Measurements from ENCODE around the gene MSLN. TPM values are rescaled to one million over a fixed set of nuclear protein-coding genes. Genes with fewer than 3 reads are reported as not detected.
A peak's percentile ranks its signal among the peaks of the same experiment; 100 is the strongest.

MSLN gene
- polyA plus RNA-seq, 2 of the 4 experiments (the other 2 are of a cell fraction): 2.4 to 3.6 TPM

- TF ChIP-seq POLR2A (IDR thresholded peaks at IDR 0.05; ENCODE audit: low read length) (peak; percentile 85), KDM5A (IDR thresholded peaks at IDR 0.05) (peak; percentile 79), FOXS1 (CRISPR knock-in tag; IDR thresholded peaks at IDR 0.05) (no peak), FOSL2 (IDR thresholded peaks at IDR 0.05) (no peak), FOSL2 (CRISPR knock-in tag; IDR thresholded peaks at IDR 0.05) (no peak), RFX5 (IDR thresholded peaks at IDR 0.05) (no peak), NFE2L2 (conservative IDR thresholded peaks at IDR 0.05; ENCODE audit: low read length) (no peak), GATA3 (IDR thresholded peaks at IDR 0.05; ENCODE audit: borderline replicate concordance) (peak; percentile 47), TP53 (CRISPR knock-in tag; IDR thresholded peaks at IDR 0.05) (no peak)
Measured at GRCh38 chr16:720990-721764, 39.4 kb upstream of the MSLN start, which contains the start of gene ANTKMT (continued).

- Histone ChIP-seq H3K27ac (peak overlapping the region; percentile 98 to 99), H3K4me2 (peak overlapping the region; percentile 94), H3K4me3 (peak overlapping the region; percentile 93), H3K9me3 (no peaks in the 10 kb centered on the region), H3K4me1 (peaks cover 47% of the 10 kb centered on the region)
- CTCF ChIA-PET: interaction anchor here (0.6 to 28.0 kb wide), 6 partner anchors 8 to 64 kb away, joined by 3 to 656 read pairs (median 16); partner anchors contain the start of genes ANTKMT, CCDC78, CIAO3 and FBXL16
- TF ChIP-seq RNF2 (IDR thresholded peaks at IDR 0.05; ENCODE audit: borderline replicate concordance, low read depth) (no peak), EHF (CRISPR knock-in tag; IDR thresholded peaks at IDR 0.05) (no peak), EP300 (IDR thresholded peaks at IDR 0.05) (no peak), CBX8 (IDR thresholded peaks at IDR 0.05) (no peak), HDAC2 (IDR thresholded peaks at IDR 0.05) (no peak), HOXB5 (CRISPR knock-in tag; IDR thresholded peaks at IDR 0.05) (no peak), HMGXB4 (CRISPR knock-in tag; IDR thresholded peaks at IDR 0.05; ENCODE audit: borderline replicate concordance) (no peak), BHLHE40 (IDR thresholded peaks at IDR 0.05; ENCODE audit: low read depth, low read length) (no peak), ZFP36 (IDR thresholded peaks at IDR 0.05; ENCODE audit: borderline replicate concordance, partially characterized antibody) (no peak), PHF8 (IDR thresholded peaks at IDR 0.05; ENCODE audit: borderline replicate concordance, low read depth) (no peak), KDM1A (IDR thresholded peaks at IDR 0.05; ENCODE audit: low read depth) (no peak), JUN (IDR thresholded peaks at IDR 0.05) (no peak)
- 91% methylated on average over 29 of the region's 51 CpGs for WGBS (ENCODE audit: missing lambda C conversion rate)
- ATAC-seq (no peak), DNase-seq (ENCODE audit: low read depth in 1 of 2, low spot score in 1 of 2) (no peak), FAIRE-seq (no peak)
- POLR2A ChIA-PET: interaction anchor here (0.6 to 2.6 kb wide), 10 partner anchors 9 to 66 kb away, joined by 3 to 33 read pairs (median 6); partner anchors contain the start of genes CHTF18, RPUSD1, STUB1 and WDR24
Measured at GRCh38 chr16:721765-722540, 38.6 kb upstream of the MSLN start.

GRCh38 chr16:722835-723633 is 37.5 kb upstream of the MSLN start:
- CTCF ChIA-PET: interaction anchor here (0.7 to 28.0 kb wide), 5 partner anchors 9 to 62 kb away, joined by 3 to 656 read pairs (median 4); partner anchors contain the start of genes ANTKMT, CCDC78, CIAO3 and FBXL16

More at GRCh38 chr16:722835-723633, 37.5 kb upstream of the MSLN start:
- DNase-seq (ENCODE audit: low read depth in 1 of 2, low spot score in 1 of 2) (no peak), FAIRE-seq (no peak), ATAC-seq (no peak)
- no peak overlapping the region for H3K4me2 ChIP-seq
- TF ChIP-seq RARB (CRISPR knock-in tag; IDR thresholded peaks at IDR 0.05) (no peak), POLR2AphosphoS2 (conservative IDR thresholded peaks at IDR 0.05; ENCODE audit: low read length) (no peak), NFE2L2 (conservative IDR thresholded peaks at IDR 0.05; ENCODE audit: low read length) (no peak), ATOH8 (CRISPR knock-in tag; IDR thresholded peaks at IDR 0.05; ENCODE audit: low read depth) (no peak), JUN (IDR thresholded peaks at IDR 0.05) (0 out of 5 replicates have a peak, but pooled peaks of 1 of the 2 experiments have one; percentile 11)
- no peak overlapping the region for H3K27ac ChIP-seq
- H3K9me3 ChIP-seq: no peaks in the 10 kb centered on the region
- POLR2A ChIA-PET: interaction anchor here (4.2 kb wide), 1 partner anchor 8 kb away, joined by 23 read pairs; the partner anchor contains the start of gene METRN
- no peak overlapping the region for H3K4me3 ChIP-seq
- H3K4me1 ChIP-seq: peaks cover 37% of the 10 kb centered on the region
- 88% methylated on average over 14 of the region's 24 CpGs for WGBS (ENCODE audit: missing lambda C conversion rate)
